22Rv1 (cell line): ENCODE data around the gene TMTC2.
A peak's percentile ranks its signal among the peaks of the same experiment; 100 is the strongest.

ENCODE experiments used
- H3K27ac ChIP-seq: fragments of 450-650 bp; 2 replicates; pipeline ENCODE4 v1.5.1; 2017
- CTCF ChIP-seq: fragments of 450-650 bp; IDR thresholded peaks from 2 replicates; pipeline ENCODE4 v1.5.1; 2017; ENCODE audit warnings: mild to moderate bottlenecking
- ZFX ChIP-seq: fragments of 450-650 bp; IDR thresholded peaks from 2 replicates; pipeline ENCODE4 v1.6.1; 2017; ENCODE audit warnings: antibody characterized with exemption, borderline replicate concordance

Gene TMTC2

DNA sequence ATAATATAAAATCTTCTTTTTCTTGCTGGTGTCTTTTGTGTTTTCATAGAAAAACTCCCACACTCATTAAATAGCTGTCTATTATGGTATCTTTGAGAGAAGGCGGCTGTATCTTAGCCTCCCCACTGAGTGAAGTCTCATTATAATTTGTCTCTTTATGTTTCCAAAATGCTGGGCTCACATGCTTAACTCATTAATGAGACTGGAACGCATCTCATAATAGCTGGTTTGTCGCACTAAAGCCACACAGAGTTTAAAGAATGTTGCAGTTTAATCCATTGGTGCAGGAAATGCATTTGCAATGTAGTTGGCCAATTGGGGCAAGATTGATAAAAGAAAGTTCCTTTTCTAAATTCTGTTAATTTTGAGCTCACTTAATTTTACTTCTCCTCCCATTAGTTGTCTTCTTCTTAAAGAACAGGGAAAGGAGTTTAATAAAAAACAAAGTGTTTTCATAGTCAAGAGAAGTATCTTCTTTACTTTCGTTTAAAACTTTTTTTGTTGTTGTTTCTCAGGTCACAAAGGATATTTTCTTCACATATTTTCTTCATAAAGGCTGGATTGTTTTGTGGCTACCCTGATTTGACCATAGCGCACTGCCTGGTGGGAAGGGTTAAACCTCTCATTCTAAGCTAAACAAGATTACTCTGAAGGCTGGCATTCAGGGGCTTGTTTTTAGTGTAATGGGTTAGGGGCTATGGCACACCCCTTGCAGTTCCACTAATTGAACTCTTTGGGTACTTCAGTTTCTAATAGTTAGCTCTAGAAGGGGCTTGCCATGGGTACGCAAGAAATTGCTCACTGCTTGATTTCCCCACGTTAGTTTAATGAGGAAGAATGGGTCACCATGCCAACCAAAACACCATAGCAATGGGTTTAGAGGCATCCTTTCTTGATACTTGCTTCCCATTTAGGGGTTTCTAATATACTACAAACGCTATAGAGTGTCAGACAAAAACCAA is 197.0 kb downstream of the TMTC2 start:
- TF ChIP-seq ZFX (no peak), CTCF (no peak)
- H3K27ac ChIP-seq = no peak overlapping the region

GRCh38 chr12:82886671-82887340 is 200.1 kb downstream of the TMTC2 start:
- H3K27ac ChIP-seq = no peak overlapping the region
- TF ChIP-seq ZFX = no peak

DNA sequence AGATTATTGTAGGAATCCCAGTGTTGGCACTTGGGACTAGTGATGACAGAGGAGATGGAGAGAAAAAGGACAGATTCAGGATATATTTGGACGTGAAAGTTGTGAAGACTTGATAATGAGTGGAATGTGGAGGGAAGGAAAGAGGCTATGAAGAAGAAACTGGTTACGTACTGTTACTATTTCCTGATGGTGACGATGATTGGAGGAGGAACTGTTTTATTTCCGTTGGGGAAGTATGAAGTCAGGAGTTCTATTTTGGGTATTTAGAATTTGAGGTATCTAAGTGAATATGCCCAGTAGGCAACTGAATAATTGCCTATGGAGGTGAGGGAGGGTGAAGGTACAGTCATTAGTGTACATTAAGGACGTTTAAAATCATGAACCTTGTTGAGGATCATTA is 207.2 kb downstream of the TMTC2 start:
- no peak overlapping the region for H3K27ac ChIP-seq
- no peak for TF ChIP-seq ZFX
- TF ChIP-seq CTCF = no peak

- no peak for TF ChIP-seq ZFX
- no peak for TF ChIP-seq CTCF
- H3K27ac ChIP-seq = no peak overlapping the region
Measured at GRCh38 chr12:82896277-82896676, 209.6 kb downstream of the TMTC2 start.

GRCh38 chr12:82896979-82897378 is 210.3 kb downstream of the TMTC2 start:
- TF ChIP-seq ZFX (no peak), CTCF (peak; percentile 44)
- H3K27ac ChIP-seq = no peak overlapping the region

GRCh38 chr12:82898441-82898840 is 211.7 kb downstream of the TMTC2 start:
- TF ChIP-seq CTCF = no peak
- no peak for TF ChIP-seq ZFX
- no peak overlapping the region for H3K27ac ChIP-seq

GRCh38 chr12:82904219-82904790 is 217.6 kb downstream of the TMTC2 start:
- TF ChIP-seq CTCF = no peak
- H3K27ac ChIP-seq = no peak overlapping the region
